Stimulated activated naive CD4-positive, alpha-beta T cell treated with Interleukin-2 at 50 U/mL for 16 hours (primary cell): Measurements from ENCODE around the gene ARID3B.
"Not testable (repeated sequence)": the region's sequence is repeated elsewhere in the genome, so short reads cannot be mapped to it uniquely, and the experiment has no call there.

Experiments
- DNase-seq: peaks from one replicate; lab custom pipeline; 2025; lab: John Stamatoyannopoulos, UW

ARID3B gene

DNA sequence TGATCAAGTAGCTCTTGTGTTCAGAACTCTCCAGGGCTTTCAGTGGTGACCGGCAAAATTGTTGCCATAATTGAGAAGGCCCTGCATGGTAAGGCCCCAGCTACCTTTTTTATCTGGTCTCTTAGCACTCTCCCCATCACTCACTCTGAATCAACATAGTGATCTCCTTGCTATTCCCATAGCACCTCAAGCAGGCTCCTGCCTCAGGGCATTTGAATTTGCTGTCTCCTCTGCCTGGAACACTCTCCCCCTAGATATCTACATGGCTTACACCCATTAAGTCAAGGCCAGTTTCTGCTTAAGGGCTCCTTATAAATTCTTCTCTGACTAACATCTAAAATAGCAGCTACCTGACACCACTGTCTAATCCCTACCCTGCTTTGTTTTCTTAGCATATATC, 3.3 kb upstream of the ARID3B start:
- no peak for DNase-seq

DNA sequence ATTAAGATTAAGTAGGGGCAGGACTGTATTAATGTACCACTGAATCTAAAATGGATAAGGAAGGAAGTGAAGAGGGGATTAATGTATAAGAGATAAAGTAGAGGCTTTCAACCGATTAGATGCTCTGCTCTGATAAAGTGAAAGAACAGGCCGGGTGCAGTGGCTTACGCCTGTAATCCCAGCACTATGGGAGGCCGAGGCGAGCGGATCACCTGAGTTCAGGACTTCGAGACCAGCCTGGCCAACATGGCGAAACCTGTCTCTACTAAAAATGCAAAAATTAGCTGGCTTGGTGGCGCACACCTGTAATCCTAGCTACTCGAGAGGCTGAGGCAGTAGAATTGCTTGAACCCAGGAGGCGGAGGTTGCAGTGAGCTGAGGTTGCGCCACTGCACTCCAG, 1.5 kb upstream of the ARID3B start:
- DNase-seq: not testable (repeated sequence)

DNA sequence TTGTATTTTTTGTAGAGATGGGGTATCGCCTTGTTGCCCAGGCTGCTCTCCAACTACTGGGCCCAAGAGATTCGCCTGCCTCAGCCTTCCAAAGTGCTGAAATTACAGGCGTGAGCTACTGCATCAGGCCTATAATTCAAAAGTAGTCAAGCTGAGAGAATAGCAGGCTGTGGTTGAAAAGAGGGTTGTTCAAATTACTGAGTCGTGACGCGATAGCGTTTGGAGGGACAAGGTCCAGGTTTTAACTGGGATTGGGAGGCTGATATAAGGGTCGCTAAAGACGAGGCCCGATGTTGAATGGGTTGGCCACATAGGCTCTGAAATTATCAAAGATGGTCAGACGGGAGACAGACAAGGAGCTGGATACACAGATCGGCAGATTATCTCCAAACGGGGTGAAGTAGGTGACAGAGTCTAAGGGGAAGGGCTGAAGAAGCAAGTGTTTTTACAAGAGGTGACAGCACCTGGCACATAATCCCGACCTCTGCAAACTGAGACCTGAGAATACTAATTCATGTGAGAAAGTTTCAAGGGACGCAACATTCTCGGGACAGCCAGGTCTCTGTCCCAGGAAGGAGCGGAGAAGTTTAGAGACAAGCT, 759 bp upstream of the ARID3B start:
- DNase-seq: no peak

DNA sequence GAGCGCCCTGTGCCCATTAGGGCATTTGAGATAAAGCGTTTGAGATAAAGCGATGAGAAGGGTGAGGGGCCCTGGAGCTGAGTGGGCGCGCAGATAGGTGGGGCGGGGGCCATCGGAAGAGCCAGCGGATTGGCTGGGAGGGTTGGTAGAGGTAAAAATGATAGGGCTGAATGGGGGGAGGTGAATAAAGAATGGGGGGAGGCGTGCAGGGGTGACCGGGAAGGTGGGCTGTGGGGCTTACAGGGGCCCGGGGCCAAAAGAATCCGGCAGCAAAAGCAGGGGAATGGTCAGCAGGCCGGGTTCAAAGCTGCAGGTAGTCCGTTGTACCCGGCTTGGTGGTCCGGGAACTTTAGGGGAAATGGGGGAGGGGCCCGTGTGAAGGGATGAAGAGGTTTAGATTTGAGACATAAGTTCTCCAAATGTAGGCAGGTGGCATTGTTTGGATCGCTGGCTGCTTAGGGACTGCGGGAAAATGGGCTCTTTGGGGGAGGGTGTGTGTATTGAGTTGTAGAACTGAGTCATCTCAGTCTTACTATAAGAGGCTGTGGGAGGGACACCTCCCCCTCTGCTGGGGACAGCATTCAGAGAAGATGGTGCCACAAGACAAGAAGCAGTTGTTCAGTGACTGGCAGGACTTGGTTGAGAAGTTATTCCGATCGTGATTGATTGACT, 610 bp downstream of the ARID3B start:
- DNase-seq: peak; percentile 69

DNA sequence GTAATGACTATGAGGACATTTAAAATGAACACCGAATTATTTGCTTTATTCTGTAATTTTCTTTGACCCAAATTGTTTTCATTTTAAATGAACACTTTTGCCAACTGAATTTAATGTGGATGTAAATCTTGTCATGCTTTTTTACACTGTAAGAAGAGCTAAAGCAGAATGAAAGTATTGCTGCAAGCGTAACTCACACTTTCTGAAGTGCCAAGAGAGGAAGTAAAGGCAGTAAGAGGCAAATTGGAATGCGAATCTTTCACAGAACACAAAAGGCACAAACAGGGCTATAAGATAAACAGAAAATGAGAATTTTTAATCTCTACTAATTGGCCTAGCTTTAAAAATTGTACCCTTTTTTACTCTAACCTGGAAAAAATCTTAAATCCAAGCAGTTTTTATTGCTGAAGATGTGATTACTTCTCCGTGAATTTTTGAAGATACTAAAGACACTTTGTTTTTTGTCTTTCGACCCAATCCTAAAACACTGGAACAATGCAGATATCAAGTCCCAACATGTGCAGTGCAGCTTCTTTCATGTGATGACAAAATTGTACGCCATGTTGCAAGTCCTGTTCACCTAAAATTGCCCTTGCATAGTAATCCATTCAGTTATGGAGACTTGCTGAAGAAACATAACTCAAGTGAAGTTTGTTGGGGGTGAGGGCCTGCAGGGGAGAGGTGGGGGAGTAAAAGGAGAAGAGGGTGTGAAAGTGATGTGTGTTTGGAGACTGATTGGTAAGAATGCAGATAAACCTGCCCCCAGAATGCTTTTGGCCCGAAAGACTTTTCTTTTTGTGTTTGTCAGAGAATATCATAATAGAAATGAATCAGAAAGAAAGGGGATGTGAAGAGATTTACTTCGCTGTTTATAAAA, 1.4 kb downstream of the ARID3B start:
- DNase-seq: no peak

DNA sequence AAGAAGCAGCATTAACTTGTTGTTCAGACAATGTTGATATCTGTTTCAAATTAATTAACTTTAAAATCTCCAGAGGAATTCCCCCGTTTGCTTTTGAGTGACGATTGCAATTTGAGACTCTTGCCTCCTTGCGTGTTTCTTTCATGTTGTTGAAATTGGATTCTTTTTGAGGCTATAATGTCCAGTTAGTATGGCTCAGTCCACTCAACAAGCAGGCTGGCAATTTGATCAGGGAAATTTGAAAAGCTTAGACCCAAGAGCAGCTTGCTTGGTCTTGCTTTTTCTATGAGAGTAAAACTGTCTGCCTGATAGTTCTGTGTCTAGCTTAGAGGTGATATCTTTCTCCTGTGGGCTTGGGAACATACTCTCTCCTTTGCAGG, 2.0 kb downstream of the ARID3B start:
- DNase-seq: no peak

DNA sequence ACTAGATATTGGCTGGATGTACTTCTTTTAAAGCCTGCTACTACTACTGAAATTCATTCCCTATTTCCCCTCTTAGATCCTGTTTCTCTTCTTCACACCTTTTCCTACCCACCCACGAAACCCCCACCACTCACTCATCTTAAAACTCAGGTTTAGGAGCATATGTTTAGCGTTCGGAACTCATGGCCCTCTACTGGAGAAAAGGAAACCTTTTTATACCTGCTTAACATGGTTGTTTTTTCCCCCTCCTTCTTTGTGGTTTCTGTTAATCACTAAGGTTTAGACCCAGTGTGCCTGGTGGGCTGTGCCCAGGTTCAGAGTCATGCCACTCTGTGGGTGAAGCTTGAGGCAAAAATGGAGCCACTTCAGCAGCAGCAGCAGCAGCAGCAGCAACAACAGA, 2.6 kb downstream of the ARID3B start:
- peak; percentile 34 for DNase-seq

DNA sequence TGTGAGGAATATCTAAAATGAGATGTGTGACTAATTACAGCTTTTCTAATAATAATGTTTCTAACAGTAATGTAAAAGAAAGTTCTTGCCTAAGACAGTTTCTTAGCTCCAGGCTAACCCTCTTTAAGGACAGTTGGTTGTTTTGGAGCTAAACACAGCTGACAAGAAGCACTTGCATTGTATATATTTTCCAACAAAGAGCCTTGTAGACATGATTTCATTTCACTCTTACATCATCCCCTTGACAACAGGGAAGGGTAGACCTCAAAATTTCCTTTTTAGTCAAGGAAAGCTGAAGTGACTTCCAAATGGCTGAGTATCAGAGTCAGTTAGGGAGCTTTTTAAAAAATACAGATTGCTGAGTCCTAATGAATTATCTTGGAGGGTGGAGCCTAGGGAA, 4.1 kb downstream of the ARID3B start:
- no peak for DNase-seq

DNA sequence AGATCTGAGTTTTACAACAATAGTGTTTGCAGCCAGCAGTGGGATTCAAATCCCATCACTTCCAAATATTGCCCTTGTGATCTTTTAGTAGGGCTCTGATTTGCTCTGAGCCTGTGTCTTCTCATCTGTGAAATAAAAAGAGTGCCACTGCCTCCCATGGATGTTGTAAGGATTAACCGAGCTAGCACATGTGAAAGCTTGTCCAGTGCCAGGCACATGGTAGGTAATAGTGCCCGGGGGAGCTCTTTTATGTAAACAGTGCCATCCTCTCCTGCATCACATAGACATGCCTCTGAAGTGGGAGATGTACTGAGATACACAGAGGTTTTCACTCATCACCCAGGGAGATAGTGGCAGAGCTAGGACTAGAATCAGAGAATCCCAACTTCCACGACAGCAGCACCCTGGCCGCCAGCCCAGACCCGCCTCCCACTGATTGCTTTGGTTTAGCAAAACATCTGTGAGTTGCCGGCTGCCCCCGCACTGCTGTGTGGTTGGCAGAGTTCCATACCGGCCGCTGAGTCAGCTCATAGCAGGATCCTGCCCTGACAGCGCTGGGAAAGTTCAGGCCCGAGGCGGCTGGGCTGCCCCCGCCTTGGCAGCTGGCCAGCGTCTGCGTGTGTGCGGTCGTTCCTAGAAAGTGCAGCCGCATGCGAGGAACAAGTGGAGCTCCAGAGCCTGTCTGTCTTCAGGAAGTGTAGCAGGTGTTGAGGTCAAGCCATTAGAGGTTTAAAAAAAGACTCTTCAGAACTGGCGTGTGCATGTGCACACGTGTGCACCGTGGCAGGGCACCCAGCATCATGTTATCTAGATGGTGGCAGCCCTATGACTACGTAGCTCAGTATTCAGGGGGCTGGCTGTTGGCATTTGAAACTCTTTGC, 5.0 kb downstream of the ARID3B start:
- DNase-seq: peak; percentile 93

DNA sequence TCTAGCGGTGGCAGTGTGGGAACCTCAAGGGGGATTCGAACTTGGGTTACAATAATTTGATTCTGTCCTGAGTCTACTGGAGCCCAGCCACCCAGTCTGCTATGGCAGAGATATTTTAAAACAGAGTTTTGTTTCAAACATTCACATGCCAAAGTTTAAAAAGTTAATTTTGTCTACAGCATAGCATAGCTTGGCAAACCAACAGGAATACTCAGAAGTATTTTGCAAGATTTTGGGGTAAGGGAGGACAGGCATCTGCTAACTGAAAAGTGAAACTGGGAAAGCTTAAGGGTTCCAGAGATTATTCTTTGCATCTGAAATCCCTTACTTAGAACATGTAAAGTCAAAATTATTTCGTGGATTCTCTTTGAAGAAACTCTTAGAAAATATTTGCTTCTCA, 6.6 kb downstream of the ARID3B start:
- DNase-seq: no peak

DNA sequence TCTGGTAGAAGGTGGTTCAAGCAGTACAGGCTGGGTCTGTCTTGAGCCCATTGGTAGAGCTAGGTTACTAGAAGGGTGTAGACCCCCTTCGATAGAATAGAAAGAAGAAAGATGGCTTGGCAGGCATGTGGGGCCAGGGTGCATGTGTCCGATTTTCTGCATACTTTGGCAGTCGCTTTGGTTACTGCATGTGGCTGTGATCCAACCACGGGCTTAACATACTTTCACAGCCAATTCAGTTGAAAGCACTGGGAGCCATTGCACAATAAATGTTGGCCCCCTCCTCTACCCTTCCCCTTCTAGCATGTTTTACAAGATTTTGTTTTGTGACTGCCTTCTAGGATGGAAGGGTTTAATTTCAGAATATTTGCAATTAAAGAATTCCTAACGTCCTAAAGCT, 7.2 kb downstream of the ARID3B start:
- no peak for DNase-seq

DNA sequence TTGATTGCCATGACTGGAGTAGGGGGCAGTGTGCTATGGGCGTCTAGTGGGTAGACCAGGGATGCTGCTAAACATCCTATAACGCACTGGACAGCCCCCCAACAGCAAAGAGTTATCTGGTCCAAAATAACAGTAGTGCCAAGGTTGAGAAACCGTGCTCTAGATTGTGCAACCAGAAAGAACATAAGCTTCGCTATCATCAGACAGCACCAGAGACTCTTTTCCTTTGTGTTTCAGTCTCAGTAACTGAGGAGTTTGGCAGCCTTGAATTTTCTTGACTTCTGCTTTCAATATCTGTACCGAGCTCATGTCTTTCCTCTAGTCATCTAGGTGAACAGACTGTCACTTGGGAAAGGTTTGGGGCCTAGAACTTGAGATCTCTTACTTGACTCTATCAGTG, 8.8 kb downstream of the ARID3B start:
- DNase-seq: no peak

DNA sequence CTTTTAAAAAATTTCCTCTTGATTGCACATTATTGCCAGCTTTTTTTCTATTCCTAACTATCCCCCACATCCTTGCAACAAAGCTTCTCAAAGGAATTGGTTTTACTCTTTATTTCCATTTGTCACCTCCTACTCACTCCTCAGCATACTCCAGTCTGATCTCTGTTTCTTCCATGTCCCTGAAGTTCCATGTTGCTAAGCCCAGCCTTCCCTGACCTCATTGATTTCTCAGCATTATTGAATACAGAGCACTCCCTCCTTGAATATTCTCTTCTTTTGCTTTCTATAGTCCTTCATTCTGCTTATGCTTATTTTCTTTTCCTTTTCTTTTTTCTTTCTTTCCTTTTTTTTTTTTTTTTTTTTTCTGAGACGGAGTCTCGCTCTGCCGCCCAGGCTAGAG, 10.7 kb downstream of the ARID3B start:
- no peak for DNase-seq

DNA sequence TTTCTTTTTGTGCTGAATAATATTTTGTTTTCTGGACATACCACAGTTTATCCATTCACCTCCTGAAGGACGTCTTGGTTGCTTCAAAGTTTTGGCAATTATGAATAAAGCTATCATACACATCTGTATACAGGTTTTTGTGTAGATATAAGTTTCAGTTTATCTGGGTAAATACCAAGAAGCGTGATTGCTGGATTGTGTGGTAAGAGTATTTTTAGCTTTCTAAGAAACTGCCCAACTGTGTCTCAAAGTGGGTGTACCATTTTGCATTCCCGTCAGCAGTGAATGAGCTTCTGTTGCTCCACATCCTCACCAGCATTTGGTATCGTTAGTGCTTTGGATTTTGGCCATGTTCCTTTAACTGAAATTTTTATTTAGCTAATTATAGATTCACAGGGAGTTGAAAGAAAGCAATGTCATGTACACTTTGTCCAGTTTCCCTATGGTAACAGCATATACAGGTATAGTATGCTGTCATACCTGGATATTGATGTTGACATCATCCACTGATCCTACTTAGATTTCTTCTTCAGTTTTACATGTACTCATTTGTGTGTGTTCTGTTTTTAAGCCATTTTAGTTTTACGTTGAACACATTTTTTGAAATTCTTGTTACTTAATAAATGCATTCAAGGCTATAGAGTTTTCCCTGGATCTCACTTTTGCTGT, 11.9 kb downstream of the ARID3B start:
- no peak for DNase-seq

DNA sequence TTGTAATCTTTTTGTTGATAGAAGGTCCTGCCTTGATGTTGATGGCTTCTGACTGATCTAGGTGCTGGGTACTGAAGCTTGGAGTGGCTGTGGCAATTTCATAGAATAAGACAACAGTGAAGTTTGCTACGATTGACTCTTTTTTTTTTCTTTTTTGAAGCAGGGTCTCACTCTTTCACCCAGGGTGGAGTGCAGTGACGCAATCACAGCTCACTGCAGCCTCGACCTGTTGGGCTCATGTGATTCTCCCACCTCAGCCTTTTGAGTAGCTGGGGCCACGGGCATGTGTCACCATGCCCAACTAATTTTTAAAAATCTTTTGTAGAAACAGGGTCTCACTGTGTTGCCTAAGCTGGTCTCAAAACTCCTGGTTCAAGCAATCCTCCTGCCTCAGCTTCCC, 14.2 kb downstream of the ARID3B start:
- DNase-seq: no peak

DNA sequence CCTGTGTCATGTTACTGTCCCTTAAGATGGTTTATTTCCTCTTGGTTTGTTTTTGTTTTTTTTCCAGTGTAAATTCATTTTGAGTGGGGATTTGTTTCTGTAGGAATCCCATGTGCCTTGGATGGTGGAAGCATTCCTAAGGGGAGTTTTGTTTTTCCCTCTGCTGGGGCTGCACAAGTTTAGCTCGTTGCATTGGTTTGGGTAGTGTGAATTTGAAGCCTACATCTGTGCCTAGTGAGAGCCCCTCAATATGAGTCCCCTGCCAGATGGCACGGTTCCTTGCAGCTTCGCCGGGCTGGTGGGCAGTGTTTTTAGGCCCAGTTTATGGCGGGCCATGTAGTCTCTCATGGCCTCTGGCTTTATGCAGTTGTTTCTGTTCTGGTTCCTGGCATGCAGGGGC, 17.7 kb downstream of the ARID3B start:
- no peak for DNase-seq

DNA sequence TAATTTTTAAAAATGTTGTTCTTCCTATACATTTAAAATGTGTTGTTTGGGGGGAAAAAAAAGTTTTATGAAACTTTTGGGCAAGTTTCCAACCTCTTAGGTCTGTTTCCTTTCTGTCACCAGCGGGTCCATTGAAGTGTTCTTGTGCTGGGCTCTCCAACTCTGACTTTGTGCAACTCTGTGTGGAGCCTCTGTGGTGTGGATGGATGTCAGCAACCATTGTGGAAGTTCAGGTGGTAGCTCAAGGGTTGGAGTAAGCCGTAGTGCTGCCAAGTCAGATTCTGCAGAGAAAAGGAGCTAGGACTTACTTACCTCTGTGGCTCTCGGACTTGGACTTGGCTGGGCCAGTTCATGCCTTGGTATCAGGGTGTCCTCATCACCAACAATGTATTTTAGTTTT, 22.4 kb downstream of the ARID3B start:
- DNase-seq: no peak

DNA sequence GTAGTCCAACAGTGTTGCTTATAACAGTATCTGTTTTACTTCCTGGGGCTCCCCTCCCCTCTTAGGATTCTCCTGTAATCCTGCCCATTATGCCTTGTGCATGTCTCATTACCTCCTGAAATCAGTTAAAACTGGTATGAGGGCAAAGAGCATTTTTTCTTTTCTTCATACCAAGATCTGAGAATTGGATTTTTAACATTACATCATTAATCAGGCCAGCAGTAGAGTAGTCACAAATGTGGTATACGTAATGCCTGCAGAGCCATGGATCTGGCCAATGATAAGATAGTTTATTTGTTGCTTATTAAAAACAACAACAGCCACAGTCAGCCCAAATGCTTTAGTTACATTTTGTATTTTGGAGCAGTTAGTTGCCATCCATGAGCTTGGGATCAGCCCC, 23.2 kb downstream of the ARID3B start:
- DNase-seq: no peak

DNA sequence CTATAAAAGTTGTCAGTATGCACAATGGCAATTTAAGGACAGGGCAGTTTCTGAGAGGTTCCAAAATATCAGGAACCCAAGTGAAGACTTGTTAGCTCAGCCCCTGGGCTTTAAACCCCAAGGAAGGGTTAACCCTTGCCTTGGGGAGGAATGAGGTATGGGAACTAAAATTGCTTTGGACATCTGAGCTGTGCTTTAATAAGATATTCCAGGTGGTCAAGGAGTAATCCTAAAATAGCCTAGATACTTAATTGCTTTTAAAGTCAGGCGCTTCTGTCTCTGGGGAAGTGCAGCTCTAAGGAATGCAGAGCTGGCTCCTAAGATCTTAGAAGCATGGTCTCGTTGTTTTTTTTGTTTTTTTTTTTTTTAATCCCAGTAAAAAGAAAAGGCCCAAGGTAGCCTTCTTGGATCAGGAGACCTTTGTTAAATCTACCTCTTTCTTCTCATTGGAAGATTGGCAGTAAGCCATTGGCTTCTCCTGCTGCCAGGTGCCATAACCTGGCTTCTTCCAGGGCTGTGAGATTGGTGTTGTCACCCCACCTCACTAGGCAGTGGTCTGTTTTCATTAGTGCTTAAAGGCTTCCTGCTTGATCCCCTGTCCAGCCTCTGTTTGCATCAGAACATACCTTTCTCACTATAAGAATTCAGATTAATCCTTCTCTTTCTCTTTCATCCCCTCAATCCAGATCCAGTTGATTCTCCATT, 24.5 kb downstream of the ARID3B start:
- no peak for DNase-seq

DNA sequence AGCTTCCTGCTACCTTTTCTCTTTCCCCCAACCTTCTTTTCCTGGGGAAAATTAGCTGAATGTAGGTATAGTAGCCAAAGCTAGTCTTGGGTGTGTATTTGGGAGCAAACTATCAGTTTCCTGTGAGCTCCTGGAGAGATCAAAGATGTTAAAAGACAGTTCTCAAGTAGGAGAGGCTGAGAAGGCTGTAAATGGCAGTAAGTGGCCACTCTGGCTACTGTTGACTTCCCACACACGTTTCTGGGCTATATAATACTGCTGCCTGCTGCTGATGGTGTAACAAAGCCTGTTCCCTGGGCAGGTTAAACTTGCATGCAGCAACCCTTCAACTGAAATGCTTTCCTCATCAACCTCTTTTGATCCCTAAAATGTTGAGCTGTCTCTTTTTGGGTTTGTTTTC, 27.6 kb downstream of the ARID3B start:
- DNase-seq: no peak

DNA sequence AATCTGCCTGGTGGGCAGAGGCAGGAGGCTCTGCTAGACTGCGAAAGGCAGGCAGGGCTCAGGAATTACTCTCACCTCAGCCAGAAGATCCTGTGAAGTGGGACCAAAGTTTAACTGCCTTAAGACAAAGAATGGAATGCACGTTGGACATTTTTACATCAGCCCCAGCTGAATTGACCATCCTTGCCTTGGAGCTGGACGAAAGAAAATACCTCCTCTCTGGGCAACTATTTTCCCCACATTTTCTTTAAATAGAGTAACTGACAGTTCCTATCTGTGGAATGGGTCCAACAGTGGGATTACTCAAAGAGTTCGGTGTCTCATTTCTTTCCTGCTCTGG, 28.7 kb downstream of the ARID3B start:
- DNase-seq: no peak
